ENCODE data around the gene ZBTB20.

- TF ChIP-seq CTCF (conservative IDR thresholded peaks at IDR 0.05) = no peak
- no peak for TF ChIP-seq EZH2 (IDR thresholded peaks at IDR 0.05; ENCODE audit: low read depth)
Observed at GRCh38 chr3:114706591-114707232, 440.4 kb downstream of the ZBTB20 start.

All from PC-9 (cell line).